ENCODE results near the gene RFTN1. TPM values are rescaled to one million over a fixed set of nuclear protein-coding genes. Genes with fewer than 3 reads are reported as not detected.

RFTN1 gene
- total and polyA plus RNA-seq, 3 donors from 2014 or later, result 20.8 to 25.7 (median 22.2) TPM

GRCh38 chr3:16538507-16538906 lies 25.0 kb upstream of the RFTN1 start:
- WGBS, 2 donors, result 74 to 84% methylated on average over 4 of the region's 4 CpGs
- intact Hi-C loops (cut with DNase I; ENCODE audit: low total_unique reads), result no loop called here
- H3K27me3 ChIP-seq, result no peaks in the 10 kb centered on the region
- no peak for DNase-seq
- H3K4me3 ChIP-seq, result no peak overlapping the region
- no peak for TF ChIP-seq POLR2A (IDR thresholded peaks at IDR 0.05)
- TF ChIP-seq, protein P1, sequence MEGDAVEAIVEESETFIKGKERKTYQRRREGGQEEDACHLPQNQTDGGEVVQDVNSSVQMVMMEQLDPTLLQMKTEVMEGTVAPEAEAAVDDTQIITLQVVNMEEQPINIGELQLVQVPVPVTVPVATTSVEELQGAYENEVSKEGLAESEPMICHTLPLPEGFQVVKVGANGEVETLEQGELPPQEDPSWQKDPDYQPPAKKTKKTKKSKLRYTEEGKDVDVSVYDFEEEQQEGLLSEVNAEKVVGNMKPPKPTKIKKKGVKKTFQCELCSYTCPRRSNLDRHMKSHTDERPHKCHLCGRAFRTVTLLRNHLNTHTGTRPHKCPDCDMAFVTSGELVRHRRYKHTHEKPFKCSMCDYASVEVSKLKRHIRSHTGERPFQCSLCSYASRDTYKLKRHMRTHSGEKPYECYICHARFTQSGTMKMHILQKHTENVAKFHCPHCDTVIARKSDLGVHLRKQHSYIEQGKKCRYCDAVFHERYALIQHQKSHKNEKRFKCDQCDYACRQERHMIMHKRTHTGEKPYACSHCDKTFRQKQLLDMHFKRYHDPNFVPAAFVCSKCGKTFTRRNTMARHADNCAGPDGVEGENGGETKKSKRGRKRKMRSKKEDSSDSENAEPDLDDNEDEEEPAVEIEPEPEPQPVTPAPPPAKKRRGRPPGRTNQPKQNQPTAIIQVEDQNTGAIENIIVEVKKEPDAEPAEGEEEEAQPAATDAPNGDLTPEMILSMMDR (IDR thresholded peaks at IDR 0.05), result no peak
- H3K4me1 ChIP-seq, result no peaks in the 10 kb centered on the region
- H3K27ac ChIP-seq, result no peak overlapping the region
- no peaks in the 10 kb centered on the region for H3K36me3 ChIP-seq (ENCODE audit: low read depth, missing control alignments)
- H3K9me3 ChIP-seq, result no peaks in the 10 kb centered on the region

DNA sequence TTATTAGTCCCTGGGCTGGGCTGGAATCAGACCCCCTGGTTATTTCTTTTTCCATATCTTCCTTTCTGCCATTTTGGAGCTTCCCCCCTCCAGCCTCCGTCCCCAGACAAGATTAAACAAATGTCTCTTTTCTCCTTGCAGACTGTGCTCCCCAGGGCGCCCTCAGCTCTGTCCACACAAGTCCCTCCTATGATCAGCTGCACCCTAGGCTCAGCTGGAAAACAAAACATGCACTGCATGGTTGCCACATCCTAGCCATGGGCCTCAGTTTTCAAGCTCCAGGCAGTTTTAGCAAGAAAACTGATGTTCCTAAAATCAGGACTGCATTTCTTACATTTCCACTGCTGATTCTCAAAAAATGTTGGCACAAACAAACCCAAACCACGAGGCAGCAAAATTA lies 23.5 kb upstream of the RFTN1 start:
- DNase-seq, result no peak
- no peaks in the 10 kb centered on the region for H3K36me3 ChIP-seq (ENCODE audit: low read depth, missing control alignments)
- intact Hi-C loops (cut with DNase I; ENCODE audit: low total_unique reads), result no loop called here
- TF ChIP-seq POLR2A (IDR thresholded peaks at IDR 0.05), result no peak
- TF ChIP-seq, protein P1 (IDR thresholded peaks at IDR 0.05), result no peak
- H3K4me1 ChIP-seq, result no peaks in the 10 kb centered on the region
- no peaks in the 10 kb centered on the region for H3K9me3 ChIP-seq
- WGBS, 2 donors, result 47 to 65% methylated on average over 3 of the region's 3 CpGs
- no peak overlapping the region for H3K27ac ChIP-seq
- H3K27me3 ChIP-seq, result no peaks in the 10 kb centered on the region
- H3K4me3 ChIP-seq, result no peak overlapping the region

DNA sequence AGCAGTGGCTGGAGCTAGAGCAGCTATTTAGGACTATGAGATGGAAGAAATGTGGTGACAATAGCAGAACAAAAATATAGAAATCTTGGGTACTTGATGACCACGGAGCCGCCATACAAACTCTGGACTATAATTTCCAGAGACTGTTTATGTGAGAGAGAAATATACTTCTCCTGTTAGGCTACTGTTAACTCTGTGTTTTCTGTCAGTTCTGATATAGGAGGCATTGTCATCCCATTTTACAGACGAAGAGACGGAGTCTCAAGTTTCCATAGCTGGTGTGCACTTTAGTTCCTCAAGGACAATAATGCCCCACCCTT lies 22.8 kb upstream of the RFTN1 start:
- no peak overlapping the region for H3K27ac ChIP-seq
- 72 to 80% methylated on average over 4 of the region's 4 CpGs for WGBS, 2 donors
- no peaks in the 10 kb centered on the region for H3K9me3 ChIP-seq
- intact Hi-C loops (cut with DNase I; ENCODE audit: low total_unique reads), result no loop called here
- no peak for DNase-seq
- peak overlapping the region; percentile 26 to 39 for H3K4me3 ChIP-seq
- TF ChIP-seq POLR2A (IDR thresholded peaks at IDR 0.05), result no peak
- TF ChIP-seq, protein P1 (IDR thresholded peaks at IDR 0.05), result no peak
- no peaks in the 10 kb centered on the region for H3K27me3 ChIP-seq
- no peaks in the 10 kb centered on the region for H3K36me3 ChIP-seq (ENCODE audit: low read depth, missing control alignments)
- no peaks in the 10 kb centered on the region for H3K4me1 ChIP-seq

- Histone ChIP-seq H3K4me3 (no peak overlapping the region), H3K36me3 (ENCODE audit: low read depth, missing control alignments) (no peaks in the 10 kb centered on the region), H3K4me1 (no peaks in the 10 kb centered on the region), H3K27me3 (no peaks in the 10 kb centered on the region), H3K27ac (no peak overlapping the region), H3K9me3 (no peaks in the 10 kb centered on the region)
- TF ChIP-seq, protein P1 (IDR thresholded peaks at IDR 0.05), result no peak
- TF ChIP-seq POLR2A (IDR thresholded peaks at IDR 0.05), result no peak
- intact Hi-C loops (cut with DNase I; ENCODE audit: low total_unique reads), result no loop called here
- no peak for DNase-seq
- 74 to 77% methylated on average over 8 of the region's 8 CpGs for WGBS, 2 donors
Measured at GRCh38 chr3:16534640-16535262, 21.3 kb upstream of the RFTN1 start.

DNA sequence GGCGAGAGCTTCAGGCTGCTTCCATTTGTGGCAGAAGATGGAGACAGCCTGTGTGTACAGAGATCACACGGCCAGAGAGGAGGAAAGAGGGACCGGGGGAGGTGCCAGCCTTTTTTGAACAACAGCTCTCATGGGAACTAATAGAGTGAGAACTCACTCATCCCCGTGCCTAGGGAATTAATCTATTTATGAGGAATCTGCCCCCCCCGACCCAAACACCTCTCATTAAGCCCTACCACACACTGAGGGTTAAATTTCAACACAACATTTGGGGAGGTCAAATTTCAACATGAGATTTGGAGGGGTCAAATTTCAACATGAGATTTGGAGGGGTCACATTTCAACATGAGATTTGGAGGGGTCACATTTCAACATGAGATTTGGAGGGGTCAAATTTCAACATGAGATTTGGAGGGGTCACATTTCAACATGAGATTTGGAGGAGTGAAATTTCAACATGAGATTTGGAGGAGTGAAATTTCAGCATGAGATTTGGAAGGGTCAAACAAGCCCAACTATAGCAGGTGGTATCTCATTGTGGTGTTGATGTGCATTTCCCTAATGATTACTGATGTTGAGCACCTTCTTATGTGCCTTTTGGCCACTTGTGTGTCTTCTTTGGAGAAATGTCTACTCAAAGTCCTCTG lies 20.6 kb upstream of the RFTN1 start:
- Histone ChIP-seq H3K36me3 (ENCODE audit: low read depth, missing control alignments) (no peaks in the 10 kb centered on the region), H3K27ac (no peak overlapping the region), H3K4me1 (no peaks in the 10 kb centered on the region), H3K9me3 (no peaks in the 10 kb centered on the region), H3K4me3 (no peak overlapping the region), H3K27me3 (no peaks in the 10 kb centered on the region)
- TF ChIP-seq POLR2A (IDR thresholded peaks at IDR 0.05), result no peak
- TF ChIP-seq, protein P1 (IDR thresholded peaks at IDR 0.05), result no peak
- no peak for DNase-seq
- 48 to 66% methylated on average over 5 of the region's 5 CpGs for WGBS, 2 donors
- intact Hi-C loops (cut with DNase I; ENCODE audit: low total_unique reads), result no loop called here

Data from testis (tissue), 3 donors.